GM21447 (cell line): ENCODE results near the gene REG3G.

Experiments
- ATAC-seq: cut with Tn5 transposase; IDR thresholded peaks from one replicate; pipeline ENCODE4 v1.9.1; 2021; ENCODE audit not compliant: unreplicated experiment

REG3G gene

DNA sequence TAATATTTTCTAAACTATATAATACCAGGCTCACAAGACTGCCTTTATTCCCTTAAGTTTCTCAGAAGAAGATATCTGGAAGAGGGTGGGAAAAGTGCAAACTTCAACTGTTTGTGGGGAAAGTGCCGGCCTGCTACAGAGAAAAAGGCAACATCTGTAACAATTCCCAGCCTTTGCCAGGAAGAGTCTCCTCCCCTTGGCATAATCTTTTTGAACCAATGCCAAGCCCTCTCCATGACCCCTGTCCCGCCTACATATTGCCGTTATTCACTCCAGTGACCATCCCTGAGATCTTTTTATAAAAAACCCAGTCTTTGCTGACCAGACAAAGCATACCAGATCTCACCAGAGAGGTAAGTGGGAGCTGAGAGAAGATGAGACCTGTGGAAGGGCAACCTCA lies at the start of gene REG3G:
Gene REG3G (plus strand): TSS at position 282 of the 400 bp plus-strand sequence. CDS start 392 bp downstream, outside the sequence.
- ATAC-seq: no peak

GRCh38 chr2:78977661-78978145 lies 47.8 kb upstream of the REG3G start:
- peak; percentile 98 for ATAC-seq

DNA sequence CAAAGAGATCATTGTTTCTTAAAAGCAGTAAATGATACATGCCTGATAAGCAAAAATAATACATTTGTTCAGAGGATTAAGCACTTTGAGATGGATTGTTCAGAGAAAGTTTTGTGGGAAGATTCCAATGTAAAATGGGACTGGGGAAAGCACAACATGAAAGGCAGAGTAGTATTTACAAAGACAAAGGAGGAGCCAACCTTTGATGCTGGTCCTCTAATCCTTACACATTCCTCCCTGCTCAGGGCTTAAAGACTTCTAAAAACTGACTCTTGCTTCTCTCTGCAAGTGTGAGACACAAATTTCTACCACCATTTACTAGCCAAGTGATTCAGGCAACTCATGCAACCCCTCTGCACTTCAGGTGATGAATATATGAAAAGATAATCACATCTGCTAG lies 47.2 kb upstream of the REG3G start:
- no peak for ATAC-seq

- no peak for ATAC-seq
Observed at GRCh38 chr2:78979380-78980151, 45.9 kb upstream of the REG3G start.

DNA sequence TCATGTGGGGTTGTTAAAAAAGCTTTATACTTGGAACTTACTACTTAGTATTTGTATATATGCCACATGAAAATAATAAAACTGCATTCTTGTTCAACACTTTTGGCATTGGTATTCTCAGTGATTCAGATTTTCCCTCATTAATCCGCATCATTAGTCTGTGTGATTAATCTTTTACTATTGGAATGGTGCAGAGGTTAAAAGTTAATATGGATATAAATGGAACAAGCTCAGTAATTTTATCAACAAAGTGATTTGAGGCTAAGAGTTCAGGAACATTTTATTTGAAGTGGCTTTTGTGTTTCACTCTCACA lies 45.4 kb upstream of the REG3G start:
- no peak for ATAC-seq

GRCh38 chr2:78980871-78981270 lies 44.6 kb upstream of the REG3G start:
- ATAC-seq: no peak

GRCh38 chr2:78982638-78983330 lies 42.7 kb upstream of the REG3G start:
- ATAC-seq: no peak

- ATAC-seq: no peak
Observed at GRCh38 chr2:78984386-78984785, 41.1 kb upstream of the REG3G start.

GRCh38 chr2:78985558-78985957 lies 39.9 kb upstream of the REG3G start:
- ATAC-seq: no peak

DNA sequence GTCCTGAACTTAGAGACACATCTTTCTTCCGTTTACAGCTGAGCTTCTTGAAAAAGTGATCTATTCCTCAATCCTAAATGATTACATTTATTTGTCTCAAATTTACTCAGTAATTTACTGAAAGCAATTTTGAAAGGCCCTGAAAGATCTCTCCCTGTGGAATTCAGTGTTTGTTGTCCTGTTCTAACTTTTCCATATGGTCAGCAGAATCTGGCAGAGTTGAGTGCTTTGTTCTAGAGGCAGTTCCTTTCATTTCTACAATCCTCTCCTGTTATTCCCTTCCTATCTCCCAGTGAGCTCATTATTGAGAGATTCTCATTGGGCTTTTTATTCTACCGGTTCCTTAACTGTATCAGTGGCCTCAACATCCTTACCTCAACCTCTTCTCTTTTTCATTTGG lies 36.5 kb upstream of the REG3G start:
- ATAC-seq: no peak

GRCh38 chr2:78992451-78992806 lies 33.1 kb upstream of the REG3G start:
- no peak for ATAC-seq

GRCh38 chr2:78992807-78993517 lies 32.5 kb upstream of the REG3G start:
- ATAC-seq: no peak

GRCh38 chr2:78993518-78994148 lies 31.9 kb upstream of the REG3G start:
- ATAC-seq: no peak

- ATAC-seq: no peak
Observed at GRCh38 chr2:78994789-78995188, 30.7 kb upstream of the REG3G start.

DNA sequence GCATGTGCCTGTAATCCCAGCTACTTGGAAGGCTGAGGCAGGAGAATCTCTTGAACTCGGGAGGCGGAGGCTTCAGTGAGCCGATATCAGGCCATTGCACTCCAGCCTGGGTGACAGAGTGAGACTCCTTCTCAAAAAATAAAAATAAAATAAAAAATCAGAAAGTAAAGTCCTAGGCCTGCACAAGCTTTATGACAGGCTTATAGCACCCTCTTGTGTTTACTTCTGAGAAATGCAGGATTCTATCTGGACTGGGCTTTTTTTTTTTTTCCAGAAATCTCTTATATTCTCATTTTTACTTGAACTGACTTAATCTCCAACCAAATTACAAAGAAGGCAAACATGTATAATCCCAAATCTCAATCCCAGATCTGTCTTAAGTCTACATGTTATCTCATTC lies 26.1 kb upstream of the REG3G start:
- no peak for ATAC-seq

GRCh38 chr2:79000008-79000576 lies 25.4 kb upstream of the REG3G start:
- ATAC-seq: no peak

DNA sequence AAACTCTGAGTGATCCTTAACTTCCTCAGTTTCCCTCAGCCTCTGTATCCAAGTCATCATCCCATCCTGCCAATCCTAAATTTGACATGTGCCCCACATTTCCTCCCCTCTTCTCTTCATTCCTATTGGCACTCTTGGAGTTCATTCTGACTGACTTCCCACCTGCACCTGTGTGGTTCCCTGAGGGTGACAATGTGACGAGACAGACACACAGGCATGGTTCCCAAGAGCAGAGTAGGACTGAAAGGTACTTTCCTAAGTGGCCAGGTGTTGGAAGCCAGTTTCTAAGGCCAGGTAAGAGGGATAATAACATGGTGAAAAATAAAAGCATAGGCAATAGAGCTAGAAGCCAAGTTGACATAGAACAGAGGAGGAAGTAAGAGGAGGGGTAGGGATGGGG lies 24.2 kb upstream of the REG3G start:
- ATAC-seq: no peak

DNA sequence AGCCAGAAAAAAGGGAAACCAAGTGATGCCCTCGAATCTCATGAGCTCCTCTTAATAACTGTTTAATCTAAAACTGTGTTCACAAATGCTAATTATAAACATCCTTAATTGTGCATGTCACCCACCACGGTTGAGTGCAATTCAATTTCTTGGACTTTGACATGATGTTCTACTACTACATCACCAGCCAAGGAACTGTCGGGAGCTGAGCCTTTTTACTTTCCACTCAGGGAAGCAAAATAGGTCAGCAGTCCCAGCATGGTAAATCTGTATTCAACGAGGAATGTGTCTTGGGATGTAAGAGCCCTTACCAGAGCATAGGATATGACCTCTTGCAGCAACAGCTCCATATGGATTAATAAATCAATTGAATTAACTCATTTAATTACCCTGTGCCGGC lies 20.8 kb upstream of the REG3G start:
- no peak for ATAC-seq

DNA sequence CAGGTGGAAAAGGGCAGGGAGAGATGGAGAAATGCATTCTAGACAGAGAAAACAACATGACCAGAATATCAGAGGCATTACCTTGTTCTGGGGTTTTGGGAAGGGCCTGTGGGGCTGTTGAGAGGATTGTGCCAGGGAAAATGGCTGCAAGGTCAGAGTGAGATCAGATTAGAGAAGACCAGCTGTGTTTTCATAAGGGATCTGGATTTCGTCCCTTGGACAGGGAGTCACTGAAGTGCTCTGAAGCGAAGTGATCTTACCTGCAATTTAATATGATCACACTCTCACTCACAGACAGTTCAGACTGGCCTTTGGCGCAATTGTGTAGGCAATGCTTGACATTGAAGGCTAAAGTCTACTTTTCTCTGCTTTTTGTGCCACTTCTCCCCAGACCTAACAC lies 20.3 kb upstream of the REG3G start:
- ATAC-seq: no peak

GRCh38 chr2:79009388-79009787 lies 16.1 kb upstream of the REG3G start:
- no peak for ATAC-seq

DNA sequence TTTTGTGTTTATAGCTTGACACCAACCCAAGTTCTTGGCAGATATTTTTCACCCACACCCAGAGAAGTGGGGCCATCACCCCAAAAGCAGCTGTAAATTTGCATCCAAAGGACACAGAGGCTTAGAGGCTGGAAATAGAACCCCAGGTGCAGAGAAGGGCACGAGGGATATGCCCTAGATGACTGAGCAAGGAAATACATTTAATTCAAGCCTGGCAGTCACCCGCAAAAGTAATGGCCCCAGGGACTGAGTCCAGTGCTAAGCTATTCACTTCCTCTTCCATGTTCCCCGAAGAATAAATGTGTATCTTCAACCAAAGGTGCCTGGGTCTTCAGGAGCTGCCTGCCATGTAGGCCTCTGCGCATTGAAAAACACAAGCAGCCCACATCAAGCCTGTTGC lies 14.0 kb upstream of the REG3G start:
- no peak for ATAC-seq
